GM12878 (cell line): ENCODE results near the gene NSUN7. TPM values are rescaled to one million over a fixed set of nuclear protein-coding genes. Genes with fewer than 3 reads are reported as not detected.

Experiments used
- WRNIP1 ChIP-seq: IDR thresholded peaks from 2 replicates; pipeline ENCODE4 v1.6.1; 2011; ENCODE audit warnings: low read depth, low read length, improper control_type of control experiment, borderline replicate concordance
- ZNF687 ChIP-seq: fragments of 450-650 bp; IDR thresholded peaks from 2 replicates; pipeline ENCODE4 v1.6.1; 2017; ENCODE audit warnings: mild to moderate bottlenecking, moderate library complexity
- polyA plus RNA-seq, 11 experiments: library from polyadenylated mRNA; depleted of rRNA in 4 of 11; unstranded in 6 of 11; stranded (reverse) in 5 of 11; fragments of >200 nt; fragmentation: Nextera tagmentation in 4 of 11; fragmentation: Illumina TruSeq in 1 of 11; extraction: Ambion mirVana in 4 of 11; extraction: Trizol in 1 of 11; gene quantifications; 1 replicate in 1 of 11; 2 replicates in 10 of 11; pipeline versions ENCODE4 v1.2.1 to v1.2.3, GENCODE V29; 2011 to 2016; ENCODE audit warnings: inconsistent platforms in 2 of 11, missing spikeins in 2 of 11, low read depth in 1 of 11
- total RNA-seq, 4 experiments: library from RNA; depleted of rRNA in 3 of 4; stranded (reverse); fragments of >200 nt in 3 of 4; fragmentation: Illumina TruSeq in 1 of 4; extraction: Trizol in 1 of 4; gene quantifications; 2 replicates each; pipeline versions ENCODE4 v1.2.1 to v1.2.3, GENCODE V29; 2013 to 2021
- TF ChIP-seq, protein P1 (sequence below): fragments of 450-650 bp; formaldehyde crosslinking; IDR thresholded peaks from 2 replicates; pipeline ENCODE4 v1.5.0; 2022; ENCODE audit warnings: mild to moderate bottlenecking, missing genetic modification characterization
- TF ChIP-seq, protein P2 (sequence below): fragments of 450-650 bp; IDR thresholded peaks from 2 replicates; pipeline ENCODE4 v1.6.1; 2018; ENCODE audit warnings: mild to moderate bottlenecking, low read depth, moderate library complexity; ENCODE audit not compliant: partially characterized antibody
- TF ChIP-seq, protein P3 (sequence below): IDR thresholded peaks from 2 replicates; pipeline ENCODE4 v1.6.1; 2011; ENCODE audit warnings: borderline replicate concordance, low read depth, mild to moderate bottlenecking, moderate library complexity, low read length; ENCODE audit not compliant: insufficient read depth, poor library complexity, severe bottlenecking

Gene NSUN7
- total and polyA plus RNA-seq, 10 of the 15 experiments (the other 5 are each of a cell fraction or from before 2014, with no cell fraction given), result 0.02 to 0.21 (median 0.15) TPM; not detected in 3

- TF ChIP-seq ZNF687 (no peak), WRNIP1 (no peak)
- TF ChIP-seq, protein P1, sequence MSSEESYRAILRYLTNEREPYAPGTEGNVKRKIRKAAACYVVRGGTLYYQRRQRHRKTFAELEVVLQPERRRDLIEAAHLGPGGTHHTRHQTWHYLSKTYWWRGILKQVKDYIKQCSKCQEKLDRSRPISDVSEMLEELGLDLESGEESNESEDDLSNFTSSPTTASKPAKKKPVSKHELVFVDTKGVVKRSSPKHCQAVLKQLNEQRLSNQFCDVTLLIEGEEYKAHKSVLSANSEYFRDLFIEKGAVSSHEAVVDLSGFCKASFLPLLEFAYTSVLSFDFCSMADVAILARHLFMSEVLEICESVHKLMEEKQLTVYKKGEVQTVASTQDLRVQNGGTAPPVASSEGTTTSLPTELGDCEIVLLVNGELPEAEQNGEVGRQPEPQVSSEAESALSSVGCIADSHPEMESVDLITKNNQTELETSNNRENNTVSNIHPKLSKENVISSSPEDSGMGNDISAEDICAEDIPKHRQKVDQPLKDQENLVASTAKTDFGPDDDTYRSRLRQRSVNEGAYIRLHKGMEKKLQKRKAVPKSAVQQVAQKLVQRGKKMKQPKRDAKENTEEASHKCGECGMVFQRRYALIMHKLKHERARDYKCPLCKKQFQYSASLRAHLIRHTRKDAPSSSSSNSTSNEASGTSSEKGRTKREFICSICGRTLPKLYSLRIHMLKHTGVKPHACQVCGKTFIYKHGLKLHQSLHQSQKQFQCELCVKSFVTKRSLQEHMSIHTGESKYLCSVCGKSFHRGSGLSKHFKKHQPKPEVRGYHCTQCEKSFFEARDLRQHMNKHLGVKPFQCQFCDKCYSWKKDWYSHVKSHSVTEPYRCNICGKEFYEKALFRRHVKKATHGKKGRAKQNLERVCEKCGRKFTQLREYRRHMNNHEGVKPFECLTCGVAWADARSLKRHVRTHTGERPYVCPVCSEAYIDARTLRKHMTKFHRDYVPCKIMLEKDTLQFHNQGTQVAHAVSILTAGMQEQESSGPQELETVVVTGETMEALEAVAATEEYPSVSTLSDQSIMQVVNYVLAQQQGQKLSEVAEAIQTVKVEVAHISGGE (CRISPR knock-in tag), result no peak
- TF ChIP-seq, protein P2, sequence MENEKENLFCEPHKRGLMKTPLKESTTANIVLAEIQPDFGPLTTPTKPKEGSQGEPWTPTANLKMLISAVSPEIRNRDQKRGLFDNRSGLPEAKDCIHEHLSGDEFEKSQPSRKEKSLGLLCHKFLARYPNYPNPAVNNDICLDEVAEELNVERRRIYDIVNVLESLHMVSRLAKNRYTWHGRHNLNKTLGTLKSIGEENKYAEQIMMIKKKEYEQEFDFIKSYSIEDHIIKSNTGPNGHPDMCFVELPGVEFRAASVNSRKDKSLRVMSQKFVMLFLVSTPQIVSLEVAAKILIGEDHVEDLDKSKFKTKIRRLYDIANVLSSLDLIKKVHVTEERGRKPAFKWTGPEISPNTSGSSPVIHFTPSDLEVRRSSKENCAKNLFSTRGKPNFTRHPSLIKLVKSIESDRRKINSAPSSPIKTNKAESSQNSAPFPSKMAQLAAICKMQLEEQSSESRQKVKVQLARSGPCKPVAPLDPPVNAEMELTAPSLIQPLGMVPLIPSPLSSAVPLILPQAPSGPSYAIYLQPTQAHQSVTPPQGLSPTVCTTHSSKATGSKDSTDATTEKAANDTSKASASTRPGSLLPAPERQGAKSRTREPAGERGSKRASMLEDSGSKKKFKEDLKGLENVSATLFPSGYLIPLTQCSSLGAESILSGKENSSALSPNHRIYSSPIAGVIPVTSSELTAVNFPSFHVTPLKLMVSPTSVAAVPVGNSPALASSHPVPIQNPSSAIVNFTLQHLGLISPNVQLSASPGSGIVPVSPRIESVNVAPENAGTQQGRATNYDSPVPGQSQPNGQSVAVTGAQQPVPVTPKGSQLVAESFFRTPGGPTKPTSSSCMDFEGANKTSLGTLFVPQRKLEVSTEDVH, result no peak
- TF ChIP-seq, protein P3, sequence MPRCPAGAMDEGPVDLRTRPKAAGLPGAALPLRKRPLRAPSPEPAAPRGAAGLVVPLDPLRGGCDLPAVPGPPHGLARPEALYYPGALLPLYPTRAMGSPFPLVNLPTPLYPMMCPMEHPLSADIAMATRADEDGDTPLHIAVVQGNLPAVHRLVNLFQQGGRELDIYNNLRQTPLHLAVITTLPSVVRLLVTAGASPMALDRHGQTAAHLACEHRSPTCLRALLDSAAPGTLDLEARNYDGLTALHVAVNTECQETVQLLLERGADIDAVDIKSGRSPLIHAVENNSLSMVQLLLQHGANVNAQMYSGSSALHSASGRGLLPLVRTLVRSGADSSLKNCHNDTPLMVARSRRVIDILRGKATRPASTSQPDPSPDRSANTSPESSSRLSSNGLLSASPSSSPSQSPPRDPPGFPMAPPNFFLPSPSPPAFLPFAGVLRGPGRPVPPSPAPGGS, result no peak
These were observed 79.8 kb downstream of the NSUN7 start (continued) for GRCh38 chr4:40829586-40829985.
